Fibroblast of the aortic adventitia (primary cell): ENCODE measurements around the gene ASIC4. TPM values are rescaled to one million over a fixed set of nuclear protein-coding genes. Genes with fewer than 3 reads are reported as not detected.
A peak's percentile ranks its signal among the peaks of the same experiment; 100 is the strongest.

ENCODE experiments used
- DNase-seq: peaks from one replicate; pipeline ENCODE4 v3.0.0-alpha.2; 2010; ENCODE audit warnings: low read depth
- H3K4me3 ChIP-seq: 2 replicates; pipeline ENCODE4 v1.5.1; 2011; ENCODE audit warnings: low read depth, mild to moderate bottlenecking, control low read depth, low read length, moderate library complexity
- CTCF ChIP-seq: IDR thresholded peaks from 2 replicates; pipeline ENCODE4 v1.5.1; 2011; ENCODE audit warnings: mild to moderate bottlenecking, low read length, control low read depth, inconsistent platforms; ENCODE audit not compliant: insufficient read depth
- total RNA-seq: library from RNA; depleted of rRNA; stranded (reverse); fragments of >200 nt; gene quantifications from 2 replicates; pipeline ENCODE4 v1.2.3, GENCODE V29; 2012; ENCODE audit warnings: low replicate concordance

The ASIC4 gene
- total RNA-seq, 1 donor, result not detected

GRCh38 chr2:219521066-219521880, 7.0 kb downstream of the ASIC4 start:
- H3K4me3 ChIP-seq, result no peak overlapping the region
- TF ChIP-seq CTCF, result peak; percentile 93
- DNase-seq, result peak; percentile 46

DNA sequence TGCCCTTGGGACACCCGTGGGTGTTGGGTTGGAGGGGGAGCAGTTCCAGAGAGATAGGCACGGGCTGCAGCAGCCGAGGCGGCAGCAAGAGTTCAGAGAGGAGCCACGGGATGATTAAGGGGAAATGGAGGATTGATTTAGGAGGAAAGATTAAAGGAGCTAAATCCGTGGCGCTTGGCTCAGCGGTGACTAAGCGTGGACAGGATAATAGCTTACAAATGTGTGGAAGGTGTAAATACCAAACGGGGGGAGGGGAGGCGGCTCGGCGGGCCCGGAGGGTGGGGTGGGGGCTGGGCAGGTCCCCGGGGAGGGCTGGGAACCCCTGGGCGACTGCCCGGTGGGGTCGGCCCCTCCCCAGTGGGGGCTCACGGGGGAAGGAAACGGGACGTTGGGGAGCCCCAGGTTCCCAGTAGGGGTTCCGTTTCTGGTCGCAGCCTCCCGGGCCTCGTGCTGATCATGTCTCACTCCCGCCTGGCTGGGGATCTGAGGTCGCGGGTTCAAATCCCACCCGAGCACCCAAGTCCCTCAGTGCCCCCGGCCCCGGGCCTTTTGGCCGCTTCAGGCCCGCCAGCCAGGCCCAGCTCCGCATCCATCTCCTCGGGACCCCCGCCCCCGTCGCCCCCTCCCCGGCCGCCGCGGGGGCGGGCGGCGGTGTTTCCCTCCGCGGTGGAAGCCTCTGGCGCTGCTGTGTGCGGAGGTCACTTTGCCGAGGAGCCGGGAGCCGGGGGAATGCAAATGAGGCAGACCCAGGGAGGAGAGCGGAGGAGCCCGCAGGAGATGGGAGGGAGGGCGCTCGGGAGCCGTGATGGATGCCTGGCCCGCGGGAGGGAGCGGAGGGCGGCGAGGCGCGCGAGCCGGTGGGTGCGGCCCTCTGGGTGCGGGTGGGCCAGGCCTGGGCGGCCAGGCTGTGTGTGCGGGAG, 8.1 kb downstream of the ASIC4 start:
- peak; percentile 78 for DNase-seq
- H3K4me3 ChIP-seq, result no peak overlapping the region
- no peak for TF ChIP-seq CTCF

DNA sequence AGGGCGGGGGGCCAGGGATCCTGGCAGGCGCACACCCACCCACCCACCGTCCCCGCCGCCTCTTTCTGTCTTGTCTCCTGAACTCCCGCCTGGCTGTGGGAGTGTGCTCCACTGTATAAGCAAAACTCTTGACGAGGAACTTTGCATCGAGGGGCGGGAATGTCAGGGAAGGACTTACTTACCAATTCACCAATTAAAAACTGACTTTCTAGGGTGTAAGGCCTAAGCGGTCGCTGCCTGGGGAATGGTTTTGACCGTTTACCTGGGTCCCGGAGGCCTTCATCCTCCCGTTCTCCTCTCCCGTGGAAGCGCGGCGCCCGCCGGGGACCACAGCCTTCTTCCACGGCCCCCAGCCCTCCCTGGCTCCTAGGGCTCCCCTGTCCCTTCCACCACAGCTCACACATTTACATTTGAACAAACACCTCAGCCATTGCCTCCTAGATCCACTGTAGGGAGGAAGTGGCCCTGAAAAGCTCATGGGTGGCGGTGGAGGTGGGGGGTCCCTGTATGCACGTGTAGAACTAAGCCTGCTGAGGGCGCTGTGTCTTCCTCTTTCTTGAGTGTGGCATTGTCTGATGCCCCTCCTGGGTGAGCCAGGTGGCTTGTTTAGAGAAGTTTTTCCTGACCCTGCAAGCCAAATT, 8.9 kb downstream of the ASIC4 start:
- no peak overlapping the region for H3K4me3 ChIP-seq
- TF ChIP-seq CTCF, result no peak
- no peak for DNase-seq

- no peak for DNase-seq
- no peak for TF ChIP-seq CTCF
Observed at GRCh38 chr2:219524817-219525216, 10.5 kb downstream of the ASIC4 start.

DNA sequence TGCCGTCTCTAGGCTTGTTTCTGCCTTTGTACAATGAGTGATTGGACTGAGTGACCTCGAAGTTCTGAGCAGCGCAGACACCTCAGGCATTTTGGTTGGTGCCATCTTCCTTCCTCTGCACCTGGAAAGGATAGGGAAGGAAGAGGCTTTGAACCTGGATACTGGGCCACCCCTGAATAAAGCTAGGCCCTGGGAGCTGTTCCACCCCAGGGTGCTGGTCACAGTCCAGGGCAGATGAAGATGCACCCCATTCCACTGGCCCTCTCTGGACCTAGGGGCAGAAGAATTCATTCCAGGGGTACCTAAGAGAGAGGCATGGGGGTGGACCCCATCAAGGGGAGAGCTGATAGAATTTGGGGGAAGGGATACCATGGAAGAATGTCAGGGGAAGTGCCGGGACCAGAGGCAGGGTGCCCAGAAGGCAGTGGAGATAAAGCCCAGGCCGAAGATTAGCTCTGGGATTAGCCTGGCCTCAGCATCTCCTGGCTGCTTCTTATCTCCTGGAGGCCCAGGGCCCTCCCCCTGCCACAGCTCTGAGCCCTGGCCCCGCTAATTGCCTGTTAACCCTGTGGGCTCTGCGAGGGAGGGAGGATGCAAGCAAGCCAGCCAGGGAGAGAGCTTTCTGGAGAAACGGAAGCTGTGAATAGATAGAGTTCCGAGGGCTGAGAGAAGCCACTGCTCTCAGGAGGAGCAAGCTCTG, 11.4 kb downstream of the ASIC4 start:
- TF ChIP-seq CTCF, result no peak
- peak; percentile 52 for DNase-seq

More at GRCh38 chr2:219524817-219525216, 10.5 kb downstream of the ASIC4 start:
- H3K4me3 ChIP-seq, result no peak overlapping the region

DNA sequence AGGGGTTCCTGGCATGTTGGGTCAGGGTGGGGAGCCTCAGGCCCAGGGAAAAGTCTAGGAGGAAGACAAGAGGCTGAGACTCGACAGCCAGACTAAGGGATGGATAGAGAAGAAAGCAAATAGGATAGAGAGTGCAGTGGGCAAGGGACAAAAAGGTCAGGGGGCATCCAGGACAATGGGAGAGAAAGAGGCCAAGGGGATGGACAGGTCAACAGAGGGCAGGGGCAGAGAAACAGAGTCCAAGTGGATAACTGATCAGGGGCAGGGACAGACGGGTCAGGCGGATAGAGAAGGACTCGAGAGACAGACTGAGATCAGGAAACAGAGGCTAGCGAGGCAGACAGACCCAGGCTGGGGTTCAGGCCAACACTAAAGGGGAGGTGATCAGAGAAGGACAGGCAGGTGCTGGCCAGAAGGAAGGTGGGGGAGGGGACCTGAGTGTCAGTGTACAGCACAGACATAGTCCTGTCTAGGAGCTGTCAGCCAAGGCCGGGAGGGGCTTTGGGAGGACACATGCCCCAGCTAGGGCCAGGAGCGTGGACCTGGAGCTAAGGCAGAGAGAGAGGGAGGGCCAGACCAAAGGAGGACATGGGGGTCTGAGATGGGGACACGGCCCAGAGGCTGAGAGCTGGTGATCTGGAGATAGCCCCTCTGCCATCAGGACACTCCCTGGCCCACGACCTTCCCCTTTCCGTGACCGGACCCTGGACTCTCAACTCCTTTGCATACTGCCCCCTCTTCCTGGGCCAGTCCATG, 12.2 kb downstream of the ASIC4 start:
- no peak for DNase-seq
- no peak for TF ChIP-seq CTCF
- H3K4me3 ChIP-seq, result no peak overlapping the region

More for the DNA sequence above, 11.4 kb downstream of the ASIC4 start:
- H3K4me3 ChIP-seq, result no peak overlapping the region
